ENCODE measurements around the gene TGFB1I1. TPM values are rescaled to one million over a fixed set of nuclear protein-coding genes. Genes with fewer than 3 reads are reported as not detected.

The TGFB1I1 gene
- total RNA-seq, 1 donor from 2014 or later = 19.2 TPM

GRCh38 chr16:31461201-31461920 lies 10.6 kb upstream of the TGFB1I1 start:
- peak overlapping the region; percentile 93 for H3K27ac Mint-ChIP-seq (ENCODE audit: unreplicated experiment)
- TF ChIP-seq, protein P1, sequence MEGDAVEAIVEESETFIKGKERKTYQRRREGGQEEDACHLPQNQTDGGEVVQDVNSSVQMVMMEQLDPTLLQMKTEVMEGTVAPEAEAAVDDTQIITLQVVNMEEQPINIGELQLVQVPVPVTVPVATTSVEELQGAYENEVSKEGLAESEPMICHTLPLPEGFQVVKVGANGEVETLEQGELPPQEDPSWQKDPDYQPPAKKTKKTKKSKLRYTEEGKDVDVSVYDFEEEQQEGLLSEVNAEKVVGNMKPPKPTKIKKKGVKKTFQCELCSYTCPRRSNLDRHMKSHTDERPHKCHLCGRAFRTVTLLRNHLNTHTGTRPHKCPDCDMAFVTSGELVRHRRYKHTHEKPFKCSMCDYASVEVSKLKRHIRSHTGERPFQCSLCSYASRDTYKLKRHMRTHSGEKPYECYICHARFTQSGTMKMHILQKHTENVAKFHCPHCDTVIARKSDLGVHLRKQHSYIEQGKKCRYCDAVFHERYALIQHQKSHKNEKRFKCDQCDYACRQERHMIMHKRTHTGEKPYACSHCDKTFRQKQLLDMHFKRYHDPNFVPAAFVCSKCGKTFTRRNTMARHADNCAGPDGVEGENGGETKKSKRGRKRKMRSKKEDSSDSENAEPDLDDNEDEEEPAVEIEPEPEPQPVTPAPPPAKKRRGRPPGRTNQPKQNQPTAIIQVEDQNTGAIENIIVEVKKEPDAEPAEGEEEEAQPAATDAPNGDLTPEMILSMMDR (IDR thresholded peaks at IDR 0.05; ENCODE audit: partially characterized antibody, unreplicated experiment) = no peak
- H3K9me3 Mint-ChIP-seq (ENCODE audit: unreplicated experiment) = peaks cover 16% of the 10 kb centered on the region
- DNase-seq = no peak
- H3K27me3 Mint-ChIP-seq (ENCODE audit: unreplicated experiment) = peaks cover 8% of the 10 kb centered on the region
- H3K4me3 Mint-ChIP-seq (ENCODE audit: unreplicated experiment) = peak overlapping the region; percentile 70
- H3K36me3 Mint-ChIP-seq (ENCODE audit: unreplicated experiment) = no peaks in the 10 kb centered on the region
- H3K4me1 Mint-ChIP-seq (ENCODE audit: low read depth, unreplicated experiment) = peaks cover 5% of the 10 kb centered on the region

DNA sequence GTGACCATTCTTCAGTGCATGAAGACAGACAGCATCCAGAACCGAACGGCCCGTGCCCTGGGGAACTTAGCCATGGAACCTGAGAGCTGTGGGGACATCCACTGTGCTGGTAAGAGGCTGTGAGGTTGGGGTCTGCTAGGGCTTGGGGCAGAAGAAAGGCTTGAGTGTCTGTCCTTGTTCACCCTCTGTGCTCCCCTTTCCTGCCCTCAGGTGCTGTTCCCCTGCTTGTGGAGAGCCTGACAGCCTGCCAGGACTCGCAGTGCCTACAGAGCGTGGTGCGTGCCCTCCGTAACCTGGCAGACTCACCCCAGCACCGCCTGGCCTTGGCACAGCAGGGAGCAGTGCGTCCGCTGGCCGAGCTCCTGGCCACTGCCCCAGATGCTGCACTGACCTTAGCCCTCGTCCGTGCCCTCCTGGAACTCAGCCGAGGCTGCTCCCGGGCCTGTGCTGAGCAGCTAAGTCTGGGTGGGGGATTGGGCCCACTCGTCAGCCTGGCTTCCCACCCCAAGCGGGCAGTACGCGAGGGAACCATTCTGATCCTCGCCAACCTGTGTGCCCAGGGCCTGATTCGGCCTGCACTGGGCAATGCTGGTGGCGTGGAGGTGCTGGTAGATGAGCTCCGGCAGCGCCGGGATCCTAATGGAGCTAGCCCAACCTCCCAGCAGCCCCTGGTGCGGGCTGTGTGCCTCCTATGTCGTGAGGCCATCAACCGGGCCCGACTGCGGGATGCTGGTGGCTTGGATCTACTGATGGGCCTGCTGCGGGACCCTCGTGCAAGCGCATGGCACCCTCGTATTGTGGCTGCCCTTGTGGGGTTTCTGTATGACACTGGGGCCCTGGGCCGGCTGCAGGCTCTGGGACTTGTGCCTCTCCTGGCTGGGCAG lies 9.8 kb upstream of the TGFB1I1 start:
- H3K27ac Mint-ChIP-seq (ENCODE audit: unreplicated experiment) = no peak overlapping the region
- H3K4me3 Mint-ChIP-seq (ENCODE audit: unreplicated experiment) = no peak overlapping the region
- TF ChIP-seq, protein P1 (IDR thresholded peaks at IDR 0.05; ENCODE audit: partially characterized antibody, unreplicated experiment) = no peak
- DNase-seq = no peak
- H3K36me3 Mint-ChIP-seq (ENCODE audit: unreplicated experiment) = no peaks in the 10 kb centered on the region
- peaks cover 16% of the 10 kb centered on the region for H3K9me3 Mint-ChIP-seq (ENCODE audit: unreplicated experiment)
- H3K27me3 Mint-ChIP-seq (ENCODE audit: unreplicated experiment) = peaks cover 8% of the 10 kb centered on the region
- peaks cover 5% of the 10 kb centered on the region for H3K4me1 Mint-ChIP-seq (ENCODE audit: low read depth, unreplicated experiment)

GRCh38 chr16:31464348-31464769 lies 7.6 kb upstream of the TGFB1I1 start:
- H3K27ac Mint-ChIP-seq (ENCODE audit: unreplicated experiment) = no peak overlapping the region

DNA sequence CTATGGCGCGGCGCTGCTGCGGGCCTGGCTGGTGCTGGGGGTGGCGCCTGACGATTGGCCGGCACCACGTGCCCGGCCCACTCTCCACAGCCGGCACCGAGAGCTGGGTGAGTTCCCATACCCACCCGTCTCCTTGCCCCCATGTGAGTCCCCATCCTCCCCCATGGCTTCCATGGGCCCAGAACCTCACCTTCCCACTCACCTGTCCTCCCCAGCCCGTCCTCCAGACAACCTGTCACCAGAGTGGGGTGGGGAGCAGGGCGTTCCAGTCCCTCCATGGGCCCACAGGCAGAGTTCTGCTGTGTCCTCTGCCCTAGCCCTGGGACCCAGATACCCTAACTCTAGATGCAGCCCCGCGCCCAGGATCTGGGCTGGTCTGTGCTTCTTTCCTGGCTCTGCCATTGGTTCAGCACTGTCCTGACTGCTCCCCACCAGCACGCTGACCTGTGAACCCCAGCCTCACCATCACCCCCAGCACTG lies 7.1 kb upstream of the TGFB1I1 start:
- no peak overlapping the region for H3K27ac Mint-ChIP-seq (ENCODE audit: unreplicated experiment)
- TF ChIP-seq, protein P1 (IDR thresholded peaks at IDR 0.05; ENCODE audit: partially characterized antibody, unreplicated experiment) = no peak
- peaks cover 3% of the 10 kb centered on the region for H3K4me1 Mint-ChIP-seq (ENCODE audit: low read depth, unreplicated experiment)
- H3K36me3 Mint-ChIP-seq (ENCODE audit: unreplicated experiment) = no peaks in the 10 kb centered on the region
- peaks cover 4% of the 10 kb centered on the region for H3K27me3 Mint-ChIP-seq (ENCODE audit: unreplicated experiment)
- H3K4me3 Mint-ChIP-seq (ENCODE audit: unreplicated experiment) = no peak overlapping the region
- peaks cover 10% of the 10 kb centered on the region for H3K9me3 Mint-ChIP-seq (ENCODE audit: unreplicated experiment)
- no peak for DNase-seq

More at GRCh38 chr16:31464348-31464769, 7.6 kb upstream of the TGFB1I1 start:
- no peak overlapping the region for H3K4me3 Mint-ChIP-seq (ENCODE audit: unreplicated experiment)
- peaks cover 3% of the 10 kb centered on the region for H3K4me1 Mint-ChIP-seq (ENCODE audit: low read depth, unreplicated experiment)
- no peaks in the 10 kb centered on the region for H3K36me3 Mint-ChIP-seq (ENCODE audit: unreplicated experiment)
- peaks cover 4% of the 10 kb centered on the region for H3K27me3 Mint-ChIP-seq (ENCODE audit: unreplicated experiment)
- peaks cover 10% of the 10 kb centered on the region for H3K9me3 Mint-ChIP-seq (ENCODE audit: unreplicated experiment)
- TF ChIP-seq, protein P1 (IDR thresholded peaks at IDR 0.05; ENCODE audit: partially characterized antibody, unreplicated experiment) = no peak
- peak; percentile 14 for DNase-seq
